Fibroblast of gingiva (primary cell): ENCODE measurements around the gene MCOLN2.
"Not testable (repeated sequence)": the region's sequence is repeated elsewhere in the genome, so short reads cannot be mapped to it uniquely, and the experiment has no call there.

Source experiments
- DNase-seq: peaks from one replicate; pipeline ENCODE4 v3.0.0-alpha.2; 2011; ENCODE audit warnings: low read depth

The MCOLN2 gene

DNA sequence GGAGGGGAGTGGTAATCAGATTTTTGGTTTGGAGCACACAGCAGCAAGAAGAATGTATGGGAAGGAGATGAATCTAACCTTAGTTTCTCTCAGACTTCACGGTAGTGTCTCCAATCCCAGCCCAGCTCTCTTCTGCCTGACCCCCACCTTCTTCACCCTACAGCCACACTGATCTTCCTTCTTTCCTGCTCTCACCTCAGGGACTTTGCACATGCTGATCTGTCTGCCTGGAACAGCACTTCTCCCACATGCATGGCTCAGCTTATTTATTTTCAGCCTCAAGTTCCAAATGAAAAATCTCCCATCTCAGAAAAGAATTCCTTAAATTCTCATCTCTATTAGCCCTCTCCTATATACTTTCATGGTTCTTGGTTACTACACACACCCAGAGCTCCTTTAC is 55.1 kb downstream of the MCOLN2 start:
- DNase-seq: no peak

DNA sequence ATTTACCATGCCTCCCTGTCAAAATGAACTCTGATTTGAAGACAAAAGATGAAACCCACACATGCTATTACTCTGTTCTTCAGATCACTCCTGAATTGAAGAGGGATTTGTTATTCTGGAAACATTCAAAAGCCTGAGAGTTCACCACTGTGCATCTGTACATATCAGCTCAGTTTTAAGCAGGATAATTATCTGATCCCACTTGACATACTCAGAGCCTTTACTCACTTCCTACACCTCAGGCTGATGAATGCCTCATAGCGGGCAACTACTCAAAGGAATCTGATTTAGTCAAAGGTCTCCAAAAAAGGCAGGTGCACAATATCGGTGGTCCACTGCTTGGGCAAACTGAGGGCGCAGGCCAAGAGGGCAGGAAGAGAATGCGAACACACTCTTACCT is 56.4 kb downstream of the MCOLN2 start:
- no peak for DNase-seq

- no peak for DNase-seq
Observed at GRCh38 chr1:84939761-84940160, 57.2 kb downstream of the MCOLN2 start.

DNA sequence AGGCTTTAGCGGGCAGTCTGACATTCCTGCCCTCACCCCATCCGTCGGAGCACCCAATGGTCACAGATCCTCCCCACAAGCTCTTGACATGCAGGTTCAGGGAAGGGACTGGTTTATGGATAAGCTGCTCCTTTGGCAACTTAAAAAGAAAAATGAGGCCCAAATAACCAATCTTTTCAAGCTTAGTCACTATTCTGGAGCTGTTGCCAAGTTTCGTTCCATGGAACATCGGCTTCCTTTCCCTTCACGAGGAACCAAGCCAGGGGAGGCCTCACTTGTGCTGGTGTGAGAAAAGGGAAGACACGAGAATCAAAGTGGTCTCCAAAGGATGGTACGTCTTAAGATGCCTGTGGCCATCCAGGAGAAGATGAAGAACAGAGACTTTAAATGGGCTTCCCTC is 57.8 kb downstream of the MCOLN2 start:
- peak; percentile 27 for DNase-seq

GRCh38 chr1:84936116-84936810 is 60.6 kb downstream of the MCOLN2 start:
- peak; percentile 54 for DNase-seq

DNA sequence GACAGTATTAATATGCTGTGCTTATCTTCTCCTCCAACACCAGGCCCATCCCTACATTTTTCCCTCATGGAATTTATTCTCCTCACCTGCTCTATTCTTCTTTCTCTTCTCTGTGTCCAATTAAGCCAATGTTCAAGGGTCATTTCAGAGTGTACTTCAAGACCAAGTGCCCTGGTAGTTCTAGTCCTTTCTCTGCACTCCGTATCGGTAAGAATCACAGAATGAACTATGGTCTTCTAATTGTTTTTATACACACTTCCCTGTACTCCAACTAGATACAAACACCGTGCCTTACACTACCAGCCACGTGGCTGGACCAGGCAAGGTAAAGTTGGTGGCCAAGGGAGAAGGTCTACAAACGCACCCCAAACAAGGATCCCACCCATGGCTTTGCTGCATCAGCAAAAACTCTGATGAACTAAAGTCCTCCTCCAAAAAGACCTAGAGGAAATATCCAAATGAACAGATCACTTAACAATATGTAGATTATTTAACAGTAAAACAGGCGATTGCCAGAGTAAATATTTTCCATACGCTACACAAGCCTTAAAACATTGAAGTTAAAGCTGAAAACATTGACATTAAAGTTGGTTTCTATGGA is 63.8 kb downstream of the MCOLN2 start:
- no peak for DNase-seq

GRCh38 chr1:84930831-84931230 is 66.1 kb downstream of the MCOLN2 start:
- no peak for DNase-seq

- no peak for DNase-seq
Observed at GRCh38 chr1:84930329-84930728, 66.6 kb downstream of the MCOLN2 start.

- no peak for DNase-seq
Observed at GRCh38 chr1:84929581-84929980, 67.3 kb downstream of the MCOLN2 start.

GRCh38 chr1:84928979-84929378 is 67.9 kb downstream of the MCOLN2 start:
- no peak for DNase-seq

- no peak for DNase-seq
Observed at GRCh38 chr1:84923317-84923716, 73.6 kb downstream of the MCOLN2 start.

GRCh38 chr1:84920159-84920558 is 76.8 kb downstream of the MCOLN2 start:
- DNase-seq: no peak

DNA sequence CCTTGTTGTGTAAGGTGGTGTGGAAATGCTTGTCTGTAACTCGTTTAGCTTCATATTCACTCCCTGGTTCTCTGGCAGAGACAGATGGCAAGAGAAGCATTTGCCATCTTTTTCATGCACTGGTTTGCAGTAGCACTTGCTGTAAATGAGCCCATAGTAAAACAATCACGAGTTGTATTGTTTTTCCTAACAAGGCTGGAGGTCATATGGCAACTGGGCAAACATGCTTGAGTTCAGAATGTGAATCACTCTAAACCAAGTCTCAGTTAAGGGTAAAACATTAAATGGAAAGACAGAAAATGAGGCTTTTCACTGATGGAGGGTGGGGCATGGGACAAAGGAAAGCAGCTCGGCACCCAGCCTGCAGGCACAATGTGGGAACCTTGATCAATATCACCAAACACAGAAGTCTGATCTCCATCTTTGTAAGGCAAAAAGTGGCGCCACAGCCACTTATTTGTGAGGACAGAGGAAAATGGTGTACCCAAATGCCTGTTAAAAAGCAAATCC is 77.4 kb downstream of the MCOLN2 start:
- DNase-seq: no peak

DNA sequence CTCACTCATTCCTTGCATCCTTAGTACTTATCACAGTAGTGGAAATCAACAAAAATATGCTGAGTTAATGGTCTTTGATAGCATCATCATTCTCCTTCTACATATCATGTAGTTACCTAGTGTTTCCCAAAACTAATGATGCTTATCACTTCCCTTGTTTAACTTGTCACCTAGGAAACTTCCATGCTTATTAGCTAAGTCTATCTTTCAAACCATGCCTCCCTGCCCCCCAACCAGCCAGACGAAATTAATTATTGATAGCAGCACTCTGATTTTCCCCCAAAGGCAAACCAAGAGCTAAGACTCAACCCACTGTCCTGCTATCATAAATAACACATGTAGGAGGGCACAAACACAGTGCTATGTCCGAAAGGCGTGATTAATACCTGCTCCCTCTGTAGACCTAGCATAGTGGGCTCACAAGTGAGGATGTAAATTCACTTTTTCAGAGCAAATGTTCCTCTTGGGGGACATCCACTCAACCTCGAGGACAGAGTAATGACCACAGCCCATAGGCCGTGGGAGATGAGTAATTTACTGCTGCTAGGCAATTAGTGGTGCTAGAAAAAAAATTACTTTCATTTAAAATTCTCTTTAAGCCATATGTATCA is 78.1 kb downstream of the MCOLN2 start:
- no peak for DNase-seq

GRCh38 chr1:84916897-84917296 is 80.0 kb downstream of the MCOLN2 start:
- DNase-seq: no peak

GRCh38 chr1:84913555-84913892 is 83.4 kb downstream of the MCOLN2 start:
- no peak for DNase-seq

- DNase-seq: no peak
Observed at GRCh38 chr1:84912726-84913554, 84.0 kb downstream of the MCOLN2 start.

DNA sequence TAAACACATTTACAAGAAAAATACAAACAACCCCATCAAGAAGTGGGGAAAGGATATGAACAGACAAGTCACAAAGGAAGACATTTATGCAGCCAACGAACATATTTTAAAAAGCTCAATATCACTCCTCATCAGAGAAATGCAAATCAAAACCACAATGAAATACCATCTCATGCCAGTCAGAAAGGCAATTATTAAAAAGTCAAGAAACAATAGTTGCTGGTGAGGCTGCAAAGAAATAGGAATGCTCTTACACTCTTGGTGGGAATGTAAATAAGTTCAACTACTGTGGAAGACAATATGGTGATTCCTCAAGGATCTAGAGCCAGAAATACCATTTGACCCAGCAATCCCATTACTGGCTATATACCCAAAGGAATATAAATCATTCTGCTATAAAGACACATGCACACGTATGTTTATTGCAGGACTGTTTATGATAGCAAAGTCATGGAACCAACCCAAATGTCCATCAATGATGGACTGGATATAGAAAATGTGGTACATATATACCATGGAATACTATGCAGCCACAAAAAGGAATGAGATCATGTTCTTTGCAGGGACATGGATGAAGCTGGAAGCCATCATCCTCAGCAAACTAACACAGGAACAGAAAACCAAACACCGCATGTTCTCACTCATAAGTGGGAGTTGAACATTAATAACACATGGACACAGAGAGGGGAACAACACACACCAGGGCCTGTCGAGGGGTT is 88.0 kb downstream of the MCOLN2 start:
- not testable (repeated sequence) for DNase-seq

DNA sequence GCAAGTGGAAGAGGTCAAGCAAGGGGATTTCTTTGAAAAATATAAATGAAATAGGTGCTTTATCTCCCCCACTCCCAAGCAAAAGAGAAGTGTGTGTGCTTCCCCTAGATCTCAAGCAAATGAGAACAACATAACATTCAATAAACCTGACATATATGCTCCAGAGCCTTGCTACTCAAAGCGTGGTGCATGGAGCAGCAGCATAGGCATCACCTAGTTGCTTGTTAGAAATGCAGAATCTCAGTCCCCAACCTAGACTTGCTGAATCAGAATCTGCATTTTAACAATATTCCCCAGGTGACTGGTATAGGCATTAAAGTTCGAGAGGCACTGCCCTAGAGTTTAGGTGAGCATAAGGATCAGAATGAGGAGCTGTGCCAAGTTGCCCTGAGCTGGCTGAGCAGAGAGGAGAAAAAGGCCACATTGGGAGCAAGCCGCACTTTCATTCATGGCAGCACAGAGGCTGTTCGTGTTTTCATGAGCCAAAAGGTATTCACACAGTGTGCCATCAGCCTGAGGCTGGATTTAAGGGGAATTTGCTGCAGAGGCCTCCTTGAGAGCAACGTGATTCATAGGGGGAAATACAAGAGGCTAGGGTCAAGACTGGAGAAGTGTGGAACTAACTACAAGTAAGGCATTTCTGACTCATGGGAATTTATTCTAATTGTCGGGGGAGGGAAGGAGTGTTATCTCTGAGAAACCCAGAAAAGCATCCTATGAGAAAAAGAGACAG is 89.7 kb downstream of the MCOLN2 start:
- DNase-seq: no peak

DNA sequence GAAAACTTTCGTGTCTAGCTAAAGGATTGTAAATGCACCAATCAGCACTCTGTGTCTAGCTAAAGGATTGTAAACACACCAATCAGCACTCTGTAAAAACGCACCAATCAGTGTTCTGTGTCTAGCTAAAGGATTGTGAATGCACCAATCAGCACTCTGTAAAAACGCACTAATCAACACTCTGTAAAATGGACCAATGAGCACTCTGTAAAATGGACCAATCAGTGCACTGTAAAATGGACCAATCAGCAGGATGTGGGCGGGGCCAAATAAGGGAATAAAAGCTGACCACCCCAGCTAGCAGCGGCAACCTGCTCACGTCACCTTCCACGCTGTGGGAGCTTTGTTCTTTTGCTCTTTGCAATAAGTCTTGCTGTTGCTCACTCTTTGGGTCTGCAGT is 94.2 kb downstream of the MCOLN2 start:
- DNase-seq: not testable (repeated sequence)

DNA sequence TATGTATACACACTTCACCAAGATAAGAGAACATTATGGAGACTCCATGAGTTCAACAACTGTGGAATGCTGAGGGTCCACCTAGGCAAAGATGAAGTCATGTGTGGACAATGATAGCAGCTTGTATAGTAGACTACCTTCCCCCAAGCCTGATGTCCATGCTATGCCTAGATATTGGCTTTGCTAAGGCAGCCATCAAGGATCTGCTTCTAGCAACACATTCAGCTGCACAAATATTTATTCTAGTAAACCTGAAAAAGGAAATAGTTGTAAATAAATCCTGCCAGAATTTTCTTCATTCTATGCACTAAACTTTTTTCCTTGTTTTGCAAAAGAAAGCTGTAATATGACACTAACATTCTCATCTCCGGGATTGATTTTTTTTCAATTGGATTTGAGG is 96.9 kb downstream of the MCOLN2 start:
- DNase-seq: no peak
